ENCODE results near the gene PLXDC2.

GRCh38 chr10:20065814-20066213, 249.6 kb downstream of the PLXDC2 start:
- TF ChIP-seq CTCF (conservative IDR thresholded peaks at IDR 0.05 in 1 of 2, IDR thresholded peaks at IDR 0.05 in 1 of 2; ENCODE audit: extremely low read depth in 1 of 2, insufficient read depth in 1 of 2, low read depth in 1 of 2, low read length in 2 of 2) (no peak), EZH2 (IDR thresholded peaks at IDR 0.05; ENCODE audit: borderline replicate concordance, low read length) (no peak)

Data from mammary epithelial cell (primary cell).